ENCODE data around the gene C6orf132. TPM values are rescaled to one million over a fixed set of nuclear protein-coding genes. Genes with fewer than 3 reads are reported as not detected.

The C6orf132 gene
- total RNA-seq, 1 experiment from 2014 or later, result 88.5 TPM

GRCh38 chr6:42166444-42167141, 24.2 kb upstream of the C6orf132 start:
- no TSS peak for BruUV-seq (replicated peaks)
- peak; percentile 94 for TF ChIP-seq CTCF (IDR thresholded peaks at IDR 0.05; ENCODE audit: unreplicated experiment)
- Mint-ChIP-seq H3K27me3 (ENCODE audit: unreplicated experiment) (no peaks in the 10 kb centered on the region), H3K9me3 (ENCODE audit: low read depth, unreplicated experiment) (no peaks in the 10 kb centered on the region), H3K4me3 (ENCODE audit: low read depth, unreplicated experiment) (no peak overlapping the region), H3K36me3 (ENCODE audit: insufficient read depth, unreplicated experiment) (peaks cover 12% of the 10 kb centered on the region), H3K27ac (ENCODE audit: unreplicated experiment) (peak overlapping the region; percentile 54), H3K4me1 (ENCODE audit: low read depth, unreplicated experiment) (peaks cover 11% of the 10 kb centered on the region)
- CTCF ChIA-PET, result interaction anchor here (0.6 to 1.6 kb wide), 7 partner anchors 29 to 381 kb away, joined by 3 to 7 read pairs (median 4); no protein-coding TSS in a partner anchor
- intact Hi-C loops (cut with micrococcal nuclease; ENCODE audit: unreplicated experiment), result loop anchor here (1.0 to 2.0 kb wide), 3 partner anchors 48 to 91 kb away; no protein-coding TSS in a partner anchor
- peak; percentile 90 for DNase-seq

DNA sequence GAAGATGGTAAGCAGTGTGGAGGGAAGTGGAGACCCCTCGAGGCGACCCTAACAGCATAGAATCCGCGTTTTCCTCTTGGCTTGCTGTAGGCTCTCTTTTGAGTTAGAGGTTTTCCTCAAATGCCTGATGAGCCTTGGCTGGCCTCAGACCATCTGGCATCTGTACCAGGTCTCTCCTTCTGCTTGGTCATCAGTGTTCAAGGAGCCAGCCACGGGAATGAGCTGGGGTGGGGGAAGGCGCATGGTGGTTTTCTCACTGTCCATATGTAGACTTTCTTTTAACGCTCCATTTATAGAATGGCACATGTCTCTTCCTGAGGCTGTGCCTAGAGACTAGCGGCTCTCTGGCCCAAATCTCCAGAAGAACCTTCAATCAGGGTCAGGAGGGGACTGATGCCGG, 22.6 kb upstream of the C6orf132 start:
- Mint-ChIP-seq H3K27ac (ENCODE audit: unreplicated experiment) (no peak overlapping the region), H3K9me3 (ENCODE audit: low read depth, unreplicated experiment) (no peaks in the 10 kb centered on the region), H3K4me3 (ENCODE audit: low read depth, unreplicated experiment) (no peak overlapping the region), H3K27me3 (ENCODE audit: unreplicated experiment) (no peaks in the 10 kb centered on the region), H3K4me1 (ENCODE audit: low read depth, unreplicated experiment) (peaks cover 11% of the 10 kb centered on the region), H3K36me3 (ENCODE audit: insufficient read depth, unreplicated experiment) (peaks cover 12% of the 10 kb centered on the region)
- BruUV-seq (replicated peaks), result no TSS peak
- no peak for DNase-seq
- CTCF ChIA-PET, result interaction anchor here (1.1 to 1.9 kb wide), 3 partner anchors 14 to 80 kb away, joined by 3 to 6 read pairs (median 6); no protein-coding TSS in a partner anchor
- TF ChIP-seq CTCF (IDR thresholded peaks at IDR 0.05; ENCODE audit: unreplicated experiment), result no peak
- intact Hi-C loops (cut with micrococcal nuclease; ENCODE audit: unreplicated experiment), result no loop called here

GRCh38 chr6:42163981-42164380, 21.6 kb upstream of the C6orf132 start:
- Mint-ChIP-seq H3K4me1 (ENCODE audit: low read depth, unreplicated experiment) (peaks cover 11% of the 10 kb centered on the region), H3K9me3 (ENCODE audit: low read depth, unreplicated experiment) (no peaks in the 10 kb centered on the region), H3K27ac (ENCODE audit: unreplicated experiment) (no peak overlapping the region), H3K36me3 (ENCODE audit: insufficient read depth, unreplicated experiment) (peaks cover 12% of the 10 kb centered on the region), H3K4me3 (ENCODE audit: low read depth, unreplicated experiment) (no peak overlapping the region), H3K27me3 (ENCODE audit: unreplicated experiment) (no peaks in the 10 kb centered on the region)
- no TSS peak for BruUV-seq (replicated peaks)
- DNase-seq, result no peak
- intact Hi-C loops (cut with micrococcal nuclease; ENCODE audit: unreplicated experiment), result no loop called here
- TF ChIP-seq CTCF (IDR thresholded peaks at IDR 0.05; ENCODE audit: unreplicated experiment), result no peak
- CTCF ChIA-PET, result interaction anchor here (0.5 to 1.9 kb wide), 8 partner anchors 8 to 383 kb away, joined by 3 to 6 read pairs (median 4); partner anchors contain the start of genes C6orf132 and PRICKLE4

- no TSS peak for BruUV-seq (replicated peaks)
- CTCF ChIA-PET, result no interaction called here
- intact Hi-C loops (cut with micrococcal nuclease; ENCODE audit: unreplicated experiment), result no loop called here
- Mint-ChIP-seq H3K27ac (ENCODE audit: unreplicated experiment) (no peak overlapping the region), H3K4me3 (ENCODE audit: low read depth, unreplicated experiment) (no peak overlapping the region), H3K36me3 (ENCODE audit: insufficient read depth, unreplicated experiment) (peaks cover 8% of the 10 kb centered on the region), H3K9me3 (ENCODE audit: low read depth, unreplicated experiment) (no peaks in the 10 kb centered on the region), H3K4me1 (ENCODE audit: low read depth, unreplicated experiment) (peaks cover 11% of the 10 kb centered on the region), H3K27me3 (ENCODE audit: unreplicated experiment) (no peaks in the 10 kb centered on the region)
- TF ChIP-seq CTCF (IDR thresholded peaks at IDR 0.05; ENCODE audit: unreplicated experiment), result no peak
- no peak for DNase-seq
These were observed 20.4 kb upstream of the C6orf132 start for GRCh38 chr6:42162812-42163211.
